K562 (cell line): ENCODE data around the gene INPP4B. TPM values are rescaled to one million over a fixed set of nuclear protein-coding genes. Genes with fewer than 3 reads are reported as not detected.

Experiments
- BRCA1 ChIP-seq, 2 experiments: fragments of 450-650 bp in 1 of 2; sonication (generic) in 1 of 2; formaldehyde crosslinking in 1 of 2; IDR thresholded peaks; 2 replicates each; pipeline versions ENCODE4 v1.5.0 to v1.6.1; 2017 to 2020; ENCODE audit warnings: mild to moderate bottlenecking in 1 of 2, missing genetic modification reagents in 1 of 2
- CBX8 ChIP-seq: fragments of 200-600 bp; sonication (generic); IDR thresholded peaks from 2 replicates; pipeline ENCODE4 v1.6.1; 2012; ENCODE audit warnings: borderline replicate concordance, mixed run types, low read depth, mild to moderate bottlenecking, moderate library complexity, mixed read lengths, low read length, control low read depth, inconsistent platforms; ENCODE audit not compliant: poor library complexity, severe bottlenecking; ENCODE audit errors: extremely low read depth
- CREB5 ChIP-seq: fragments of 250-450 bp; sonication (Bioruptor Pico); IDR thresholded peaks from 2 replicates; pipeline ENCODE4 v1.5.0; 2020; ENCODE audit warnings: mild to moderate bottlenecking
- DNMT1 ChIP-seq: fragments of 450-650 bp; IDR thresholded peaks from 2 replicates; pipeline ENCODE4 v1.6.1; 2016; ENCODE audit warnings: antibody characterized with exemption, mild to moderate bottlenecking
- FOXJ2 ChIP-seq: fragments of 200-800 bp; sonication (Bioruptor generic); IDR thresholded peaks from 2 replicates; pipeline ENCODE4 v1.6.1; 2016; ENCODE audit warnings: missing genetic modification characterization, missing compliant biosample characterization
- RREB1 ChIP-seq: fragments of 250-450 bp; sonication (Bioruptor Pico); IDR thresholded peaks from 2 replicates; pipeline ENCODE4 v1.4.0; 2020
- polyA plus RNA-seq, 8 experiments: library from polyadenylated mRNA; depleted of rRNA in 4 of 8; stranded (reverse) in 5 of 8; unstranded in 3 of 8; fragments of >200 nt; fragmentation: Nextera tagmentation in 2 of 8; fragmentation: Illumina TruSeq in 1 of 8; extraction: Ambion mirVana in 2 of 8; extraction: Trizol in 1 of 8; gene quantifications; 2 replicates each; pipeline versions ENCODE4 v1.2.1 to v1.2.3, GENCODE V29; 2011 to 2014; ENCODE audit warnings: inconsistent platforms in 1 of 8, missing spikeins in 1 of 8
- total RNA-seq, 7 experiments: library from RNA; depleted of rRNA in 6 of 7; stranded (reverse); fragments of >200 nt in 6 of 7; fragmentation: Illumina TruSeq in 2 of 7; extraction: Trizol in 2 of 7; gene quantifications; 2 replicates each; pipeline versions ENCODE4 v1.2.1 to v1.2.3, GENCODE V29; 2011 to 2021; ENCODE audit warnings: low replicate concordance in 1 of 7
- TF ChIP-seq, protein P1 (sequence below): fragments of 150-350 bp; conservative IDR thresholded peaks from 2 replicates; pipeline ENCODE4 v1.6.1; 2014; ENCODE audit warnings: low read length

INPP4B gene
- total and polyA plus RNA-seq, 9 of the 15 experiments (the other 6 are each of a cell fraction or from before 2014, with no cell fraction given): 0.04 to 0.11 TPM; not detected in 7

DNA sequence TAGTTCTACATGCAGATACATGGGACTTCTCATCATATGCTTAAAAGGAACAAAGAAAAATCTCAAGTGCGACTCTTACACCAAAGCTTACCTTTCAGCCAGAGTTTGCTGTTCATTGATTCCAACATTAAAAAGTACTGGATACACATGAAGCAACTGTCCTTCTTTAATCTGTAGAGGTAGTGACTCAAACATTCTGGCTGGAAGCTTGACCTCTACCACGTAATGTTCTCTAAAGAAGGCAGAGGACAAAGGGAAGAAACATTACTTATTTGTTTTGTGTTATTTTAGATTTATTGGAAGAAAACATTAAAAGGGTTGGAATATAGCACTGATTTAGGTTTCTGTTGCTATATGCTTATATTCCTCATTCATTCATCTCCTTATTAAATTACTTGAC, 733.6 kb downstream of the INPP4B start (continued):
- TF ChIP-seq RREB1 (CRISPR knock-in tag) (no peak), BRCA1 (IDR thresholded peaks at IDR 0.05) (no peak), BRCA1 (CRISPR knock-in tag; IDR thresholded peaks at IDR 0.05) (no peak), DNMT1 (no peak), FOXJ2 (tag) (no peak), CREB5 (CRISPR knock-in tag) (no peak), CBX8 (no peak)
- TF ChIP-seq, protein P1, sequence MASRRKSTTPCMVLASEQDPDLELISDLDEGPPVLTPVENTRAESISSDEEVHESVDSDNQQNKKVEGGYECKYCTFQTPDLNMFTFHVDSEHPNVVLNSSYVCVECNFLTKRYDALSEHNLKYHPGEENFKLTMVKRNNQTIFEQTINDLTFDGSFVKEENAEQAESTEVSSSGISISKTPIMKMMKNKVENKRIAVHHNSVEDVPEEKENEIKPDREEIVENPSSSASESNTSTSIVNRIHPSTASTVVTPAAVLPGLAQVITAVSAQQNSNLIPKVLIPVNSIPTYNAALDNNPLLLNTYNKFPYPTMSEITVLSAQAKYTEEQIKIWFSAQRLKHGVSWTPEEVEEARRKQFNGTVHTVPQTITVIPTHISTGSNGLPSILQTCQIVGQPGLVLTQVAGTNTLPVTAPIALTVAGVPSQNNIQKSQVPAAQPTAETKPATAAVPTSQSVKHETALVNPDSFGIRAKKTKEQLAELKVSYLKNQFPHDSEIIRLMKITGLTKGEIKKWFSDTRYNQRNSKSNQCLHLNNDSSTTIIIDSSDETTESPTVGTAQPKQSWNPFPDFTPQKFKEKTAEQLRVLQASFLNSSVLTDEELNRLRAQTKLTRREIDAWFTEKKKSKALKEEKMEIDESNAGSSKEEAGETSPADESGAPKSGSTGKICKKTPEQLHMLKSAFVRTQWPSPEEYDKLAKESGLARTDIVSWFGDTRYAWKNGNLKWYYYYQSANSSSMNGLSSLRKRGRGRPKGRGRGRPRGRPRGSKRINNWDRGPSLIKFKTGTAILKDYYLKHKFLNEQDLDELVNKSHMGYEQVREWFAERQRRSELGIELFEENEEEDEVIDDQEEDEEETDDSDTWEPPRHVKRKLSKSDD: no peak
